ENCODE measurements around the gene SOX14. TPM values are rescaled to one million over a fixed set of nuclear protein-coding genes. Genes with fewer than 3 reads are reported as not detected.

Gene SOX14
- total RNA-seq, 1 donor from 2014 or later = 0.37 TPM

- Mint-ChIP-seq H3K27ac (ENCODE audit: unreplicated experiment) (no peak overlapping the region), H3K4me1 (no peaks in the 10 kb centered on the region), H3K27me3 (ENCODE audit: low read depth) (peaks cover 10% of the 10 kb centered on the region), H3K4me3 (no peak overlapping the region), H3K36me3 (ENCODE audit: low read depth) (no peaks in the 10 kb centered on the region), H3K9me3 (no peaks in the 10 kb centered on the region)
- DNase-seq (ENCODE audit: low read depth, low spot score) = no peak
- TF ChIP-seq, protein P1, sequence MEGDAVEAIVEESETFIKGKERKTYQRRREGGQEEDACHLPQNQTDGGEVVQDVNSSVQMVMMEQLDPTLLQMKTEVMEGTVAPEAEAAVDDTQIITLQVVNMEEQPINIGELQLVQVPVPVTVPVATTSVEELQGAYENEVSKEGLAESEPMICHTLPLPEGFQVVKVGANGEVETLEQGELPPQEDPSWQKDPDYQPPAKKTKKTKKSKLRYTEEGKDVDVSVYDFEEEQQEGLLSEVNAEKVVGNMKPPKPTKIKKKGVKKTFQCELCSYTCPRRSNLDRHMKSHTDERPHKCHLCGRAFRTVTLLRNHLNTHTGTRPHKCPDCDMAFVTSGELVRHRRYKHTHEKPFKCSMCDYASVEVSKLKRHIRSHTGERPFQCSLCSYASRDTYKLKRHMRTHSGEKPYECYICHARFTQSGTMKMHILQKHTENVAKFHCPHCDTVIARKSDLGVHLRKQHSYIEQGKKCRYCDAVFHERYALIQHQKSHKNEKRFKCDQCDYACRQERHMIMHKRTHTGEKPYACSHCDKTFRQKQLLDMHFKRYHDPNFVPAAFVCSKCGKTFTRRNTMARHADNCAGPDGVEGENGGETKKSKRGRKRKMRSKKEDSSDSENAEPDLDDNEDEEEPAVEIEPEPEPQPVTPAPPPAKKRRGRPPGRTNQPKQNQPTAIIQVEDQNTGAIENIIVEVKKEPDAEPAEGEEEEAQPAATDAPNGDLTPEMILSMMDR (conservative IDR thresholded peaks at IDR 0.05) = no peak
These were observed 47.9 kb downstream of the SOX14 start for GRCh38 chr3:137812023-137812422.

- H3K9me3 Mint-ChIP-seq = no peaks in the 10 kb centered on the region
- H3K4me3 Mint-ChIP-seq = no peak overlapping the region
- H3K27me3 Mint-ChIP-seq (ENCODE audit: low read depth) = peaks cover 4% of the 10 kb centered on the region
- no peak overlapping the region for H3K27ac Mint-ChIP-seq (ENCODE audit: unreplicated experiment)
- H3K4me1 Mint-ChIP-seq = no peaks in the 10 kb centered on the region
- TF ChIP-seq, protein P1 (conservative IDR thresholded peaks at IDR 0.05) = no peak
- no peak for DNase-seq (ENCODE audit: low read depth, low spot score)
- H3K36me3 Mint-ChIP-seq (ENCODE audit: low read depth) = no peaks in the 10 kb centered on the region
These were observed 51.1 kb downstream of the SOX14 start for GRCh38 chr3:137815251-137815650.

Other genes with a start within 250 kb of the SOX14 start
- gene CLDN18, start 245.8 kb downstream of the SOX14 start, total RNA-seq = not detected in 2 replicates

Measured in neural crest cell (in vitro differentiated cells).